HEK293 (cell line): ENCODE measurements around the gene SVOP.

ENCODE experiments used
- ZBTB11 ChIP-seq: fragments of 450-650 bp; formaldehyde crosslinking; conservative IDR thresholded peaks from 2 replicates; pipeline ENCODE4 v1.5.1; 2016; ENCODE audit warnings: low read depth, missing biosample characterization, missing genetic modification characterization
- ZNF560 ChIP-seq: fragments of 450-650 bp; formaldehyde crosslinking; IDR thresholded peaks from 2 replicates; pipeline ENCODE4 v1.5.1; 2017; ENCODE audit warnings: missing biosample characterization, missing genetic modification characterization, borderline replicate concordance
- ZNF704 ChIP-seq: fragments of 450-650 bp; formaldehyde crosslinking; IDR thresholded peaks from 2 replicates; pipeline ENCODE4 v1.5.1; 2016; ENCODE audit warnings: missing biosample characterization, missing genetic modification characterization

- TF ChIP-seq ZNF560 (tag by site-specific recombination) (no peak), ZNF704 (no peak), ZBTB11 (tag by site-specific recombination) (no peak)
Measured at GRCh38 chr12:109016016-109016415, 4.9 kb downstream of the SVOP start.
